Ovary (tissue), 9 donors: ENCODE measurements around the gene USP32. TPM values are rescaled to one million over a fixed set of nuclear protein-coding genes. Genes with fewer than 3 reads are reported as not detected.

Source experiments
- DNase-seq, 5 donors: peaks; one replicate each; pipeline ENCODE4 v3.0.0-alpha.2; 2019 to 2020
- H3K27ac ChIP-seq, 2 donors: fragments of 200-600 bp; one replicate each; pipeline versions ENCODE4 v1.5.1 to v1.8.0; 2019 to 2022
- H3K27me3 ChIP-seq: fragments of 200-600 bp; one replicate; pipeline ENCODE4 v1.8.0; 2022
- H3K36me3 ChIP-seq: fragments of 200-600 bp; sonication (generic); one replicate; pipeline ENCODE4 v1.5.1; 2019
- H3K4me1 ChIP-seq: one replicate; pipeline ENCODE4 v1.8.1; 2013; ENCODE audit warnings: mild to moderate bottlenecking, moderate library complexity; ENCODE audit not compliant: insufficient read depth
- H3K4me3 ChIP-seq: fragments of 200-600 bp; sonication (generic); one replicate; pipeline ENCODE4 v1.5.1; 2017
- H3K9me3 ChIP-seq, 2 donors: fragments of 200-600 bp in 1 of 2; sonication (generic) in 1 of 2; one replicate each; pipeline versions ENCODE4 v1.5.1 to v1.8.1; 2013 to 2019; ENCODE audit warnings: mild to moderate bottlenecking in 1 of 2, moderate library complexity in 1 of 2
- EP300 ChIP-seq: sonication (generic); formaldehyde crosslinking; IDR thresholded peaks from one replicate; pipeline ENCODE4 v1.6.1; 2017; ENCODE audit warnings: antibody characterized with exemption
- POLR2A ChIP-seq: fragments of 450-650 bp; IDR thresholded peaks from one replicate; pipeline ENCODE4 v1.6.1; 2017; ENCODE audit warnings: antibody characterized with exemption, mild to moderate bottlenecking, moderate library complexity
- WGBS, 3 donors: extraction: QIAGEN DNeasy Blood & Tissue Kit in 1 of 3; methylation state at CpG; one replicate each; pipeline versions ENCODE4 v1.1.5 to v1.1.7; 2013 to 2017; 5-methylcytosine and 5-hydroxymethylcytosine counted together
- intact Hi-C, 4 donors: fragments of 100-400 bp; cut with DNase I; formaldehyde crosslinking; loops; one replicate each; pipeline versions ENCODE4 v1.11.0 to v1.15.1; 2022 to 2023
- polyA plus RNA-seq, 2 donors: library from polyadenylated mRNA; stranded (reverse); fragments of 200-250 nt in 1 of 2; fragments of 350-450 nt in 1 of 2; fragmentation: Illumina TruSeq in 1 of 2; extraction: RNeasy Lipid Tissue Mini Kit (QIAGEN cat#74804) in 1 of 2; gene quantifications; one replicate each; pipeline ENCODE4 v1.2.3, GENCODE V29; 2013 to 2014
- total RNA-seq, 7 donors: library from RNA; depleted of rRNA in 2 of 7; stranded (reverse); fragments of >200 nt in 2 of 7; fragmentation: NEBNext Ultra II Directional in 3 of 7; extraction: Animal tissue kit (Norgen Biotek cat#: 25700) in 3 of 7; gene quantifications; one replicate each; pipeline versions ENCODE4 v1.1.0 to v1.2.4, GENCODE V29; 2016 to 2023
- TF ChIP-seq, protein P1 (sequence below), 3 donors: fragments of 450-650 bp in 2 of 3; fragments of 200-600 bp in 1 of 3; IDR thresholded peaks; one replicate each; pipeline versions ENCODE4 v1.5.1 to v1.8.0; 2016 to 2022; ENCODE audit warnings: antibody characterized with exemption in 3 of 3, mild to moderate bottlenecking in 1 of 3
- donor health status: DM: no; HTN: no; CAD: no; lungs with moderate emphysema.
- donor health status: DM: no; HTN: no; CAD: no.
- donor health status: Bipolar disorder and iron deficiency.
- donor health status: DM: yes; HTN: yes; CAD: no.
- donor health status: DM: no; HTN: no; CAD: no.
- donor health status: DM: yes; HTN: yes; CAD: no.

Gene USP32
- total and polyA plus RNA-seq, 9 donors, result 8.7 to 37.6 (median 32.9) TPM

GRCh38 chr17:60327134-60327900, 64.6 kb downstream of the USP32 start:
- Histone ChIP-seq H3K27ac (no peak overlapping the region), H3K4me1 (no peaks in the 10 kb centered on the region), H3K27me3 (no peaks in the 10 kb centered on the region), H3K36me3 (no peaks in the 10 kb centered on the region), H3K9me3 (no peaks in the 10 kb centered on the region), H3K4me3 (no peak overlapping the region)
- TF ChIP-seq, protein P1, sequence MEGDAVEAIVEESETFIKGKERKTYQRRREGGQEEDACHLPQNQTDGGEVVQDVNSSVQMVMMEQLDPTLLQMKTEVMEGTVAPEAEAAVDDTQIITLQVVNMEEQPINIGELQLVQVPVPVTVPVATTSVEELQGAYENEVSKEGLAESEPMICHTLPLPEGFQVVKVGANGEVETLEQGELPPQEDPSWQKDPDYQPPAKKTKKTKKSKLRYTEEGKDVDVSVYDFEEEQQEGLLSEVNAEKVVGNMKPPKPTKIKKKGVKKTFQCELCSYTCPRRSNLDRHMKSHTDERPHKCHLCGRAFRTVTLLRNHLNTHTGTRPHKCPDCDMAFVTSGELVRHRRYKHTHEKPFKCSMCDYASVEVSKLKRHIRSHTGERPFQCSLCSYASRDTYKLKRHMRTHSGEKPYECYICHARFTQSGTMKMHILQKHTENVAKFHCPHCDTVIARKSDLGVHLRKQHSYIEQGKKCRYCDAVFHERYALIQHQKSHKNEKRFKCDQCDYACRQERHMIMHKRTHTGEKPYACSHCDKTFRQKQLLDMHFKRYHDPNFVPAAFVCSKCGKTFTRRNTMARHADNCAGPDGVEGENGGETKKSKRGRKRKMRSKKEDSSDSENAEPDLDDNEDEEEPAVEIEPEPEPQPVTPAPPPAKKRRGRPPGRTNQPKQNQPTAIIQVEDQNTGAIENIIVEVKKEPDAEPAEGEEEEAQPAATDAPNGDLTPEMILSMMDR (IDR thresholded peaks at IDR 0.05), result no peak
- TF ChIP-seq EP300 (no peak), POLR2A (no peak)
- WGBS, 3 donors, result 93 to 95% (median 94%) methylated on average over 21 to 27 of the region's 27 CpGs
- DNase-seq, result no peak
- intact Hi-C loops, result loop anchor here in 1 of 4 donors (10.0 kb wide), 1 partner anchor 57 kb away; no protein-coding TSS in a partner anchor

DNA sequence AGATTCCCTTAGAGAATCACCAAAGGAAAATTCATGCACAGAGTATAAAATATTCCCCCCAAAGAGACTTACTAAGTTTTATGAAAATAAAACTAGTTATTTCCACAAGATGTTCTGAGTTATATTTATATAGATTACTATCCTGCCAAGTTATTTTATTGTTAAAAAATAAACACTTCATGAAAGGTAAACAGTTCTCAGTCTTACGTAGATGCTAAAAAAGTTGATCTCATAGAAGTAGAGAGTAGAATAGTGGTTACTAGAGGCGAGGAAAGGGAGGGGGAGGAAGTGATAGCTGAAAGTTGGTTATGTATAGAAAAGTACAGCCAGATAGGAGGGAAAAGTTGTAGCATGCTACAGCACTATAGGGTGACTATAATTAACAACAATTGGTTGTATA, 65.2 kb downstream of the USP32 start:
- Histone ChIP-seq H3K27ac (no peak overlapping the region), H3K27me3 (no peaks in the 10 kb centered on the region), H3K9me3 (no peaks in the 10 kb centered on the region), H3K4me1 (no peaks in the 10 kb centered on the region), H3K4me3 (no peak overlapping the region), H3K36me3 (no peaks in the 10 kb centered on the region)
- WGBS, 3 donors, result 64 to 83% (median 76%) methylated on average over 2 of the region's 2 CpGs
- no peak for DNase-seq
- TF ChIP-seq POLR2A (no peak), EP300 (no peak)
- TF ChIP-seq, protein P1 (IDR thresholded peaks at IDR 0.05), result no peak
- intact Hi-C loops, result loop anchor here in 1 of 4 donors (10.0 kb wide), 1 partner anchor 58 kb away; no protein-coding TSS in a partner anchor

- no peaks in the 10 kb centered on the region for H3K36me3 ChIP-seq
- H3K4me3 ChIP-seq, result no peak overlapping the region
- H3K9me3 ChIP-seq, result no peaks in the 10 kb centered on the region
- H3K4me1 ChIP-seq, result no peaks in the 10 kb centered on the region
- no peaks in the 10 kb centered on the region for H3K27me3 ChIP-seq
- intact Hi-C loops, result loop anchor here in 1 of 4 donors (10.0 kb wide), 1 partner anchor 59 kb away; no protein-coding TSS in a partner anchor
- no peak for DNase-seq
- TF ChIP-seq POLR2A (no peak), EP300 (no peak)
- TF ChIP-seq, protein P1 (IDR thresholded peaks at IDR 0.05), result no peak
- H3K27ac ChIP-seq, result no peak overlapping the region
- WGBS, 3 donors, result 94 to 97% (median 95%) methylated on average over 13 of the region's 13 CpGs
Measured at GRCh38 chr17:60325730-60326524, 66.0 kb downstream of the USP32 start.

GRCh38 chr17:60323754-60324153, 68.2 kb downstream of the USP32 start:
- H3K27ac ChIP-seq, result no peak overlapping the region
- H3K9me3 ChIP-seq, result no peaks in the 10 kb centered on the region
- H3K27me3 ChIP-seq, result no peaks in the 10 kb centered on the region
- no peaks in the 10 kb centered on the region for H3K36me3 ChIP-seq
- DNase-seq, result no peak
- 95 to 98% (median 96%) methylated on average over 1 of the region's 1 CpG for WGBS, 3 donors
- TF ChIP-seq POLR2A (no peak), EP300 (no peak)
- TF ChIP-seq, protein P1 (IDR thresholded peaks at IDR 0.05), result no peak
- H3K4me3 ChIP-seq, result no peak overlapping the region
- intact Hi-C loops, result loop anchor here in 1 of 4 donors (10.0 kb wide), 1 partner anchor 61 kb away; no protein-coding TSS in a partner anchor
- H3K4me1 ChIP-seq, result no peaks in the 10 kb centered on the region
